GM12873 (cell line): Measurements from ENCODE around the gene SDK1.

Experiments used
- CTCF ChIP-seq: IDR thresholded peaks from 2 replicates; pipeline ENCODE4 v1.5.1; 2012; ENCODE audit warnings: low read depth, mild to moderate bottlenecking, moderate library complexity, low read length, control low read depth; ENCODE audit not compliant: insufficient read depth; ENCODE audit errors: missing control alignments

SDK1 gene

GRCh38 chr7:4200546-4201094, 899.6 kb downstream of the SDK1 start:
- no peak for TF ChIP-seq CTCF

GRCh38 chr7:4201566-4201965, 900.5 kb downstream of the SDK1 start:
- no peak for TF ChIP-seq CTCF

GRCh38 chr7:4202154-4202736, 901.2 kb downstream of the SDK1 start:
- TF ChIP-seq CTCF: no peak

GRCh38 chr7:4202954-4203353, 901.9 kb downstream of the SDK1 start:
- no peak for TF ChIP-seq CTCF

GRCh38 chr7:4203626-4204512, 902.8 kb downstream of the SDK1 start:
- no peak for TF ChIP-seq CTCF

- no peak for TF ChIP-seq CTCF
These were observed 903.6 kb downstream of the SDK1 start for GRCh38 chr7:4204513-4205165.

- no peak for TF ChIP-seq CTCF
These were observed 904.8 kb downstream of the SDK1 start for GRCh38 chr7:4205828-4206227.
